ENCODE measurements around the gene ZNF74.

DNA sequence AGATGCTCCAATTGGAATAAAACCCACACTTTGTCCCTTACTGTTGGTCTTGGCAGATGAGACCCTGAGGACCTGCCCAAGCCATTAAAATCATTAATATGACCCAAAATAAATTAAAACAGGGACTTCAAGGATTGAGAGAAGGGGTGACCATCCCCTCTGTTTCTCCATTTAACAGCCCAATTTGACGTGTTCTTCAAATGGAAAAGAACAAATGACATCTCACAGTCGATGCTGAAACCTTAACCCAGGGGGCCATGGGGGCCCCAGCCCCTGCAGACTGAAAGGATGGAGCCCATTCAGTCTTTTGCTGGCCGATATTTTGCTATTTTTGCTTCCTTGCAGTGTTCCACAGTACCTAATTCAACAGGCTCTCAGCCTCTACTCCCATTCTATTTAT, 20.5 kb downstream of the ZNF74 start:
- no peak for TF ChIP-seq POLR2A (IDR thresholded peaks at IDR 0.05; ENCODE audit: low read depth, low read length)
- no peak for TF ChIP-seq CHD2 (IDR thresholded peaks at IDR 0.05; ENCODE audit: borderline replicate concordance, low read depth, low read length)
- TF ChIP-seq ETV6 (conservative IDR thresholded peaks at IDR 0.05 in 1 of 2, IDR thresholded peaks at IDR 0.05 in 1 of 2; ENCODE audit: borderline replicate concordance in 1 of 2, low read depth in 1 of 2): no peak
- TF ChIP-seq FOS (IDR thresholded peaks at IDR 0.05; ENCODE audit: borderline replicate concordance, extremely low read depth, insufficient read length): no peak
- TF ChIP-seq, protein P1, sequence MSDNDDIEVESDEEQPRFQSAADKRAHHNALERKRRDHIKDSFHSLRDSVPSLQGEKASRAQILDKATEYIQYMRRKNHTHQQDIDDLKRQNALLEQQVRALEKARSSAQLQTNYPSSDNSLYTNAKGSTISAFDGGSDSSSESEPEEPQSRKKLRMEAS (IDR thresholded peaks at IDR 0.05; ENCODE audit: low read depth, low read length): no peak
- TF ChIP-seq, protein P2, sequence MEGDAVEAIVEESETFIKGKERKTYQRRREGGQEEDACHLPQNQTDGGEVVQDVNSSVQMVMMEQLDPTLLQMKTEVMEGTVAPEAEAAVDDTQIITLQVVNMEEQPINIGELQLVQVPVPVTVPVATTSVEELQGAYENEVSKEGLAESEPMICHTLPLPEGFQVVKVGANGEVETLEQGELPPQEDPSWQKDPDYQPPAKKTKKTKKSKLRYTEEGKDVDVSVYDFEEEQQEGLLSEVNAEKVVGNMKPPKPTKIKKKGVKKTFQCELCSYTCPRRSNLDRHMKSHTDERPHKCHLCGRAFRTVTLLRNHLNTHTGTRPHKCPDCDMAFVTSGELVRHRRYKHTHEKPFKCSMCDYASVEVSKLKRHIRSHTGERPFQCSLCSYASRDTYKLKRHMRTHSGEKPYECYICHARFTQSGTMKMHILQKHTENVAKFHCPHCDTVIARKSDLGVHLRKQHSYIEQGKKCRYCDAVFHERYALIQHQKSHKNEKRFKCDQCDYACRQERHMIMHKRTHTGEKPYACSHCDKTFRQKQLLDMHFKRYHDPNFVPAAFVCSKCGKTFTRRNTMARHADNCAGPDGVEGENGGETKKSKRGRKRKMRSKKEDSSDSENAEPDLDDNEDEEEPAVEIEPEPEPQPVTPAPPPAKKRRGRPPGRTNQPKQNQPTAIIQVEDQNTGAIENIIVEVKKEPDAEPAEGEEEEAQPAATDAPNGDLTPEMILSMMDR (IDR thresholded peaks at IDR 0.05 in 2 of 3, conservative IDR thresholded peaks at IDR 0.05 in 1 of 3; ENCODE audit: control insufficient read depth in 2 of 3, extremely low read depth in 1 of 3, insufficient read depth in 1 of 3, low read depth in 3 of 3, low read length in 3 of 3): no peak
- TF ChIP-seq JUND (IDR thresholded peaks at IDR 0.05; ENCODE audit: low read depth, low read length): no peak
- TF ChIP-seq ZNF274 (IDR thresholded peaks at IDR 0.05; ENCODE audit: insufficient read depth, insufficient read length): no peak
- TF ChIP-seq TCF7 (IDR thresholded peaks at IDR 0.05; ENCODE audit: borderline replicate concordance): no peak
- no peak for TF ChIP-seq POLR2AphosphoS5 (IDR thresholded peaks at IDR 0.05; ENCODE audit: low read length)
- TF ChIP-seq RUNX3 (IDR thresholded peaks at IDR 0.05; ENCODE audit: low read length): no peak
